ENCODE measurements around the gene ACOT8. TPM values are rescaled to one million over a fixed set of nuclear protein-coding genes. Genes with fewer than 3 reads are reported as not detected.
A peak's percentile ranks its signal among the peaks of the same experiment; 100 is the strongest.

Gene ACOT8
- total and polyA plus RNA-seq, 9 of the 15 experiments (the other 6 are each of a cell fraction or from before 2014, with no cell fraction given) = 8.2 to 46.7 (median 20.7) TPM

GRCh38 chr20:45857114-45857881, at the start of gene ACOT8, which contains the start of gene ZSWIM3 (continued):
- no peak for TF ChIP-seq ZNF280B (CRISPR knock-in tag; IDR thresholded peaks at IDR 0.05)
- no peak for TF ChIP-seq DEAF1 (CRISPR knock-in tag; IDR thresholded peaks at IDR 0.05)
- TF ChIP-seq ZFPM2 (CRISPR knock-in tag; IDR thresholded peaks at IDR 0.05) = no peak
- no peak for TF ChIP-seq COPS2 (conservative IDR thresholded peaks at IDR 0.05)
- 0 out of 4 replicates have a peak, but pooled peaks of 1 of the 2 experiments have one; percentile 4 for TF ChIP-seq TEAD1 (CRISPR knock-in tag; IDR thresholded peaks at IDR 0.05)
- TF ChIP-seq DACH1 (IDR thresholded peaks at IDR 0.05; ENCODE audit: partially characterized antibody) = no peak
- TF ChIP-seq HMG20B (CRISPR knock-in tag; IDR thresholded peaks at IDR 0.05) = no peak
- TF ChIP-seq GTF2E2 (tag; IDR thresholded peaks at IDR 0.05) = no peak; the same call in 1 of the 2 replicates
- peak; percentile 88 for TF ChIP-seq SAP30 (IDR thresholded peaks at IDR 0.05; ENCODE audit: borderline replicate concordance, insufficient read depth, low read depth, low read length, poor library complexity, severe bottlenecking)
- no peak for TF ChIP-seq E2F4 (CRISPR knock-in tag; IDR thresholded peaks at IDR 0.05; ENCODE audit: low read depth)
- TF ChIP-seq POLR2H (tag; IDR thresholded peaks at IDR 0.05; ENCODE audit: low read depth) = peak; percentile 88
- no peak for TF ChIP-seq HNRNPL (IDR thresholded peaks at IDR 0.05; ENCODE audit: low read depth, low read length)
- no peak for TF ChIP-seq BRCA1 (IDR thresholded peaks at IDR 0.05)
- TF ChIP-seq BRCA1 (CRISPR knock-in tag; IDR thresholded peaks at IDR 0.05) = no peak
- no peak for TF ChIP-seq ATF6 (CRISPR knock-in tag; IDR thresholded peaks at IDR 0.05)
- TF ChIP-seq CEBPZ (IDR thresholded peaks at IDR 0.05; ENCODE audit: borderline replicate concordance, low read depth, low read length) = peak; percentile 100
- 0 out of 2 replicates have a peak, but pooled peaks have one; percentile 21 for TF ChIP-seq TARDBP (IDR thresholded peaks at IDR 0.05)
- no peak for TF ChIP-seq SMARCA4 (IDR thresholded peaks at IDR 0.05)

Measured in K562 (cell line).